Sigmoid colon (tissue), 7 donors: ENCODE data around the gene UROC1. TPM values are rescaled to one million over a fixed set of nuclear protein-coding genes. Genes with fewer than 3 reads are reported as not detected.

Experiments
- DNase-seq: peaks from one replicate; pipeline ENCODE4 v3.0.0-alpha.2; 2019
- H3K27ac ChIP-seq, 4 donors: fragments of 200-600 bp; sonication (generic); one replicate each; pipeline ENCODE4 v1.5.1; 2016 to 2019; ENCODE audit warnings: mild to moderate bottlenecking in 1 of 4
- H3K27me3 ChIP-seq, 3 donors: fragments of 200-600 bp; sonication (generic); one replicate each; pipeline ENCODE4 v1.5.1; 2019; ENCODE audit warnings: mild to moderate bottlenecking in 1 of 3
- H3K36me3 ChIP-seq, 4 donors: fragments of 200-600 bp; sonication (generic); one replicate each; pipeline ENCODE4 v1.5.1; 2016 to 2019
- H3K4me1 ChIP-seq, 4 donors: fragments of 200-600 bp; sonication (generic); one replicate each; pipeline ENCODE4 v1.5.1; 2017 to 2019
- H3K4me3 ChIP-seq, 4 donors: fragments of 200-600 bp; sonication (generic); one replicate each; pipeline ENCODE4 v1.5.1; 2017 to 2019; ENCODE audit warnings: mild to moderate bottlenecking in 2 of 4, moderate library complexity in 1 of 4
- H3K9me3 ChIP-seq, 4 donors: fragments of 200-600 bp in 3 of 4; sonication (generic) in 3 of 4; one replicate each; pipeline versions ENCODE4 v1.5.1 to v1.6.1; 2013 to 2019
- EP300 ChIP-seq, 4 donors: sonication (generic); formaldehyde crosslinking; IDR thresholded peaks; one replicate each; pipeline ENCODE4 v1.6.1; 2017; ENCODE audit warnings: antibody characterized with exemption in 4 of 4
- POLR2A ChIP-seq, 2 donors: fragments of 450-650 bp; IDR thresholded peaks; one replicate each; pipeline ENCODE4 v1.6.1; 2016; ENCODE audit warnings: antibody characterized with exemption in 2 of 2, mild to moderate bottlenecking in 2 of 2, moderate library complexity in 2 of 2
- POLR2AphosphoS5 ChIP-seq, 4 donors: sonication (generic); formaldehyde crosslinking; IDR thresholded peaks; one replicate each; pipeline ENCODE4 v1.6.1; 2017; ENCODE audit warnings: antibody characterized with exemption in 4 of 4
- WGBS, 2 donors: extraction: QIAGEN DNeasy Blood & Tissue Kit; methylation state at CpG; one replicate each; pipeline ENCODE4 v1.1.7; 2013; 5-methylcytosine and 5-hydroxymethylcytosine counted together
- intact Hi-C: fragments of 100-400 bp; cut with DNase I; formaldehyde crosslinking; loops from one replicate; pipeline ENCODE4 v1.15.1; 2023
- polyA plus RNA-seq, 3 donors: library from polyadenylated mRNA; stranded (reverse); fragments of 200-250 nt; gene quantifications; one replicate each; pipeline ENCODE4 v1.2.3, GENCODE V29; 2013
- total RNA-seq, 4 donors: library from RNA; depleted of rRNA; stranded (reverse); fragments of >200 nt; gene quantifications; one replicate each; pipeline ENCODE4 v1.1.0, GENCODE V29; 2016
- TF ChIP-seq, protein P1 (sequence below), 4 experiments: fragments of 450-650 bp in 3 of 4; fragments of 200-600 bp in 1 of 4; IDR thresholded peaks; one replicate each; pipeline ENCODE4 v1.5.1; 2016 to 2019; ENCODE audit warnings: antibody characterized with exemption in 4 of 4, mild to moderate bottlenecking in 3 of 4, moderate library complexity in 2 of 4
- donor health status: healthy with polysubstance abuse.
- donor health status: Bipolar disorder and iron deficiency.
- donor health status: healthy.

Gene UROC1
- total and polyA plus RNA-seq, 7 donors, result 0.03 TPM; not detected in 6

DNA sequence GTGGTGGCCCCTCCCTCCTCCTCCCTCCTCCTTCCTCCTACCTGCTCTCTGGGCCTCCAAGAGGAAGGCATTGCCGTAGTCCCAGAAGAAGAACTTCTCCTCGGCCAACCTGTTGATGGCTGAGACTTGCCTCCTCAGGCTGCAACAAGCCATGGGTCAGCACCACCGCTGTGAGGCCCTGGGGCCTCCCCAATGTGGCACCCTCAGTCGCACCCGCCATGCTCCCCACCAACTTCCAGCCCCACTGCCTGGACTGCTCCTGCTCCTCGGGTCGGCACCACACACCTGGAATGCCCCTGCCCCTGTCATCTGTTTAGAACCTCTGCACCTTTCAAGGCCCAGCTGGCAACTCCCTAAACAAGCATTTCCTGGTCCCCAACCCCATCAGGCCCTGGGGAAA is 17.6 kb downstream of the UROC1 start:
- TF ChIP-seq EP300 (IDR thresholded peaks at IDR 0.05) (no peak), POLR2A (IDR thresholded peaks at IDR 0.05) (no peak), POLR2AphosphoS5 (IDR thresholded peaks at IDR 0.05) (no peak)
- TF ChIP-seq, protein P1, sequence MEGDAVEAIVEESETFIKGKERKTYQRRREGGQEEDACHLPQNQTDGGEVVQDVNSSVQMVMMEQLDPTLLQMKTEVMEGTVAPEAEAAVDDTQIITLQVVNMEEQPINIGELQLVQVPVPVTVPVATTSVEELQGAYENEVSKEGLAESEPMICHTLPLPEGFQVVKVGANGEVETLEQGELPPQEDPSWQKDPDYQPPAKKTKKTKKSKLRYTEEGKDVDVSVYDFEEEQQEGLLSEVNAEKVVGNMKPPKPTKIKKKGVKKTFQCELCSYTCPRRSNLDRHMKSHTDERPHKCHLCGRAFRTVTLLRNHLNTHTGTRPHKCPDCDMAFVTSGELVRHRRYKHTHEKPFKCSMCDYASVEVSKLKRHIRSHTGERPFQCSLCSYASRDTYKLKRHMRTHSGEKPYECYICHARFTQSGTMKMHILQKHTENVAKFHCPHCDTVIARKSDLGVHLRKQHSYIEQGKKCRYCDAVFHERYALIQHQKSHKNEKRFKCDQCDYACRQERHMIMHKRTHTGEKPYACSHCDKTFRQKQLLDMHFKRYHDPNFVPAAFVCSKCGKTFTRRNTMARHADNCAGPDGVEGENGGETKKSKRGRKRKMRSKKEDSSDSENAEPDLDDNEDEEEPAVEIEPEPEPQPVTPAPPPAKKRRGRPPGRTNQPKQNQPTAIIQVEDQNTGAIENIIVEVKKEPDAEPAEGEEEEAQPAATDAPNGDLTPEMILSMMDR (IDR thresholded peaks at IDR 0.05), result no peak
- intact Hi-C loops, result no loop called here
- no peak overlapping the region for H3K27ac ChIP-seq
- H3K4me3 ChIP-seq, result no peak overlapping the region
- H3K36me3 ChIP-seq, result no peaks in the 10 kb centered on the region
- no peaks in the 10 kb centered on the region for H3K9me3 ChIP-seq
- H3K27me3 ChIP-seq, result peaks cover 0 to 7% (median 0%) of the 10 kb centered on the region in 3 donors
- no peaks in the 10 kb centered on the region for H3K4me1 ChIP-seq
- WGBS, 2 donors, result 89 to 91% methylated on average over 7 of the region's 7 CpGs
- DNase-seq, result no peak

GRCh38 chr3:126499401-126499800 is 18.2 kb downstream of the UROC1 start:
- Histone ChIP-seq H3K36me3 (no peaks in the 10 kb centered on the region), H3K4me3 (no peak overlapping the region), H3K27me3 (peaks cover 0 to 1% (median 0%) of the 10 kb centered on the region in 3 donors), H3K4me1 (no peaks in the 10 kb centered on the region), H3K27ac (no peak overlapping the region), H3K9me3 (no peaks in the 10 kb centered on the region)
- DNase-seq, result no peak
- intact Hi-C loops, result no loop called here
- WGBS, 2 donors, result 94 to 95% methylated on average over 9 of the region's 9 CpGs
- TF ChIP-seq, protein P1 (IDR thresholded peaks at IDR 0.05), result no peak
- TF ChIP-seq EP300 (IDR thresholded peaks at IDR 0.05) (no peak), POLR2AphosphoS5 (IDR thresholded peaks at IDR 0.05) (no peak), POLR2A (IDR thresholded peaks at IDR 0.05) (no peak)

DNA sequence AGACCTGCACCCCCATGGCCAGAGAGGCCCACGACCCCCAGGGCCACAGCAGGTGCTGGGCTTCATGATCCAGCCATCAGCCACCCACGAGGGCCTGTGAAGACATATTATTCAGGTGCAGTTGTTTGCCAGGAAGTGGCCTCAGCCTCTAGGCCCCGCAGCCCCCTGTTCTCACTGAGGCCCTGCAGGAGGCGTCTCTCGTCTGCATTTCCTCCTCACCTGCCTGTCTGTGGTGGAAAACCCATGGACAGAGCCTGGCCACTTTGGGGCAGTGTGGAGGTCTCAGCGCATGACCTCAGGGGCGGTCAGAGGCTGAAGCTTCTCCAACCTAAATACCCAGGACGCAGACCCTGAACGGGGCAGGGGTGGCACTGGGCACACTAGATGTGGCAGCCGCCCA is 18.6 kb downstream of the UROC1 start:
- H3K36me3 ChIP-seq, result no peaks in the 10 kb centered on the region
- H3K27ac ChIP-seq, result no peak overlapping the region
- no peaks in the 10 kb centered on the region for H3K4me1 ChIP-seq
- no peak for TF ChIP-seq EP300 (IDR thresholded peaks at IDR 0.05)
- TF ChIP-seq, protein P1 (IDR thresholded peaks at IDR 0.05), result no peak
- no peak for TF ChIP-seq POLR2AphosphoS5 (IDR thresholded peaks at IDR 0.05)
- no peak for TF ChIP-seq POLR2A (IDR thresholded peaks at IDR 0.05)
- no peak for DNase-seq
- 68% methylated on average over 10 of the region's 10 CpGs for WGBS, 2 donors
- H3K27me3 ChIP-seq, result no peaks in the 10 kb centered on the region
- no peak overlapping the region for H3K4me3 ChIP-seq
- intact Hi-C loops, result no loop called here
- no peaks in the 10 kb centered on the region for H3K9me3 ChIP-seq

DNA sequence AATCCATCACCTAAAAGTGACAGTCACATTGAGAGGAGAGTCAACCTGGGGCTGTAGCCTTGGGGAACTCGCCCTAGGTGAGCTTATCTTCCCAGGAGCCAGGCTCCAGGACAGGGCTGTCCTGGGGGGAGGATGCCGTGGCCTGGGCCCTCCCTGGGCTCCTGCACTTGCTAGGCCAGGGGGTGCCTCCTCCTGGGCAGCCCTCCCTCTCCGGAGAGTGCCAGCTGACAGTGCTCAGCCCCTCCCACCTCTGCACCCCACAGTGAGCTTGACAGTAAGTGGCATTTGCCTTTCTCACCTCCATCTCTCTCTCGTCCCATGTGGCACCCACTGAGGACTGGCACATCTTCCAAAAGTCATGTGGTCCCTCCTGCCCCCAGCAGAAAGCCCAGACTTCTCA is 19.1 kb downstream of the UROC1 start:
- no peak overlapping the region for H3K4me3 ChIP-seq
- H3K9me3 ChIP-seq, result no peaks in the 10 kb centered on the region
- intact Hi-C loops, result no loop called here
- 74 to 83% methylated on average over 4 of the region's 4 CpGs for WGBS, 2 donors
- no peak overlapping the region for H3K27ac ChIP-seq
- no peak for DNase-seq
- TF ChIP-seq, protein P1 (IDR thresholded peaks at IDR 0.05), result no peak
- TF ChIP-seq POLR2AphosphoS5 (IDR thresholded peaks at IDR 0.05) (no peak), EP300 (IDR thresholded peaks at IDR 0.05) (no peak), POLR2A (IDR thresholded peaks at IDR 0.05) (no peak)
- no peaks in the 10 kb centered on the region for H3K36me3 ChIP-seq
- no peaks in the 10 kb centered on the region for H3K27me3 ChIP-seq
- H3K4me1 ChIP-seq, result no peaks in the 10 kb centered on the region

DNA sequence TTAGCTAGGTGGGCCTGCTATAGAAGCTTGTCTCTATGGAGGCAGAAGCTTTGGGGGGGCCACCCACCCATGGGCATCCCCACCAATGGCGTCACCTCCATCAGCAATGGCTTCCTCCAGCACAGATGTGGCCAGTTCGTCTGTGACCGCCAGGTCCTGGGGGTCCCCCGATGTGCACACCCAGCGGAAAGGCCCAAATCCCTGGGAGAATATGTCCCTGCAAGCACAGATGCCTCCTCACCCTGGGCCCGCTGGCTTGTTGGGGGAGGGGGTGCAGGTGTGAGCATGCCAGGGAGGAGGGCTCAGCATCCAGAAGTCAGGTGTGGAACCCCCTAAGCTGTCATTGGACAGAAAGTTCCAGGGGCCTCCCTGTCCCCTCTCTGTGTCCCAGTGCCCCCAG is 19.6 kb downstream of the UROC1 start:
- H3K4me1 ChIP-seq, result no peaks in the 10 kb centered on the region
- H3K36me3 ChIP-seq, result no peaks in the 10 kb centered on the region
- H3K27ac ChIP-seq, result no peak overlapping the region
- H3K27me3 ChIP-seq, result no peaks in the 10 kb centered on the region
- no peak for DNase-seq
- intact Hi-C loops, result no loop called here
- WGBS, 2 donors, result 95% methylated on average over 6 of the region's 6 CpGs
- TF ChIP-seq, protein P1 (IDR thresholded peaks at IDR 0.05), result no peak
- no peak overlapping the region for H3K4me3 ChIP-seq
- no peaks in the 10 kb centered on the region for H3K9me3 ChIP-seq
